KOPT-K1 (cell line): Measurements from ENCODE around the gene ATXN1.

Source experiments
- H3K27ac ChIP-seq: fragments of 200-600 bp; sonication (generic); 2 replicates; pipeline ENCODE4 v1.5.1; 2016; ENCODE audit warnings: antibody characterized with exemption, mild to moderate bottlenecking, low read depth, low read length; ENCODE audit not compliant: poor library complexity, severe bottlenecking
- H3K36me3 ChIP-seq: fragments of 200-600 bp; sonication (generic); 2 replicates; pipeline ENCODE4 v1.5.1; 2017; ENCODE audit warnings: antibody characterized with exemption, mild to moderate bottlenecking, low read length, moderate library complexity; ENCODE audit not compliant: insufficient read depth
- H3K9me3 ChIP-seq: fragments of 200-600 bp; sonication (generic); 2 replicates; pipeline ENCODE4 v1.5.1; 2017; ENCODE audit warnings: antibody characterized with exemption, low read length, mild to moderate bottlenecking; ENCODE audit not compliant: insufficient read depth, poor library complexity, severe bottlenecking

ATXN1 gene

GRCh38 chr6:16663901-16664300, 97.4 kb downstream of the ATXN1 start:
- no peaks in the 10 kb centered on the region for H3K36me3 ChIP-seq
- H3K27ac ChIP-seq: no peak overlapping the region
- H3K9me3 ChIP-seq: peaks cover 9% of the 10 kb centered on the region

- Histone ChIP-seq H3K27ac (no peak overlapping the region), H3K36me3 (no peaks in the 10 kb centered on the region)
Measured at GRCh38 chr6:16660157-16660497, 101.1 kb downstream of the ATXN1 start.

GRCh38 chr6:16659466-16660156, 101.6 kb downstream of the ATXN1 start:
- Histone ChIP-seq H3K27ac (no peak overlapping the region), H3K36me3 (no peaks in the 10 kb centered on the region), H3K9me3 (peaks cover 9% of the 10 kb centered on the region)

More at GRCh38 chr6:16660157-16660497, 101.1 kb downstream of the ATXN1 start:
- peaks cover 9% of the 10 kb centered on the region for H3K9me3 ChIP-seq

GRCh38 chr6:16658348-16659034, 102.8 kb downstream of the ATXN1 start:
- H3K9me3 ChIP-seq: peaks cover 9% of the 10 kb centered on the region
- H3K36me3 ChIP-seq: no peaks in the 10 kb centered on the region

GRCh38 chr6:16657768-16658167, 103.5 kb downstream of the ATXN1 start:
- Histone ChIP-seq H3K27ac (no peak overlapping the region), H3K9me3 (peaks cover 9% of the 10 kb centered on the region), H3K36me3 (no peaks in the 10 kb centered on the region)

More at GRCh38 chr6:16658348-16659034, 102.8 kb downstream of the ATXN1 start:
- no peak overlapping the region for H3K27ac ChIP-seq

- Histone ChIP-seq H3K9me3 (peaks cover 2% of the 10 kb centered on the region), H3K27ac (no peak overlapping the region), H3K36me3 (no peaks in the 10 kb centered on the region)
Measured at GRCh38 chr6:16656451-16656850, 104.8 kb downstream of the ATXN1 start.

GRCh38 chr6:16654701-16655100, 106.6 kb downstream of the ATXN1 start:
- Histone ChIP-seq H3K36me3 (no peaks in the 10 kb centered on the region), H3K27ac (no peak overlapping the region), H3K9me3 (no peaks in the 10 kb centered on the region)

- no peak overlapping the region for H3K27ac ChIP-seq
- H3K36me3 ChIP-seq: no peaks in the 10 kb centered on the region
- no peaks in the 10 kb centered on the region for H3K9me3 ChIP-seq
Measured at GRCh38 chr6:16653226-16653625, 108.0 kb downstream of the ATXN1 start.

- no peaks in the 10 kb centered on the region for H3K9me3 ChIP-seq
- H3K36me3 ChIP-seq: no peaks in the 10 kb centered on the region
- peak overlapping the region; percentile 48 for H3K27ac ChIP-seq
Measured at GRCh38 chr6:16651871-16652270, 109.4 kb downstream of the ATXN1 start.

- H3K27ac ChIP-seq: no peak overlapping the region
- H3K9me3 ChIP-seq: no peaks in the 10 kb centered on the region
- H3K36me3 ChIP-seq: no peaks in the 10 kb centered on the region
Measured at GRCh38 chr6:16649890-16650289, 111.4 kb downstream of the ATXN1 start.

- H3K9me3 ChIP-seq: no peaks in the 10 kb centered on the region
- H3K36me3 ChIP-seq: no peaks in the 10 kb centered on the region
- no peak overlapping the region for H3K27ac ChIP-seq
Measured at GRCh38 chr6:16649241-16649640, 112.0 kb downstream of the ATXN1 start.

GRCh38 chr6:16648003-16648402, 113.3 kb downstream of the ATXN1 start:
- Histone ChIP-seq H3K9me3 (no peaks in the 10 kb centered on the region), H3K27ac (no peak overlapping the region), H3K36me3 (no peaks in the 10 kb centered on the region)

- no peak overlapping the region for H3K27ac ChIP-seq
- no peaks in the 10 kb centered on the region for H3K36me3 ChIP-seq
- H3K9me3 ChIP-seq: no peaks in the 10 kb centered on the region
Measured at GRCh38 chr6:16647422-16647821, 113.8 kb downstream of the ATXN1 start.

- no peaks in the 10 kb centered on the region for H3K9me3 ChIP-seq
- H3K27ac ChIP-seq: no peak overlapping the region
- H3K36me3 ChIP-seq: no peaks in the 10 kb centered on the region
Measured at GRCh38 chr6:16644540-16645250, 116.6 kb downstream of the ATXN1 start.

GRCh38 chr6:16639684-16640480, 121.4 kb downstream of the ATXN1 start:
- no peaks in the 10 kb centered on the region for H3K36me3 ChIP-seq
- H3K27ac ChIP-seq: no peak overlapping the region
- H3K9me3 ChIP-seq: no peaks in the 10 kb centered on the region
